HG02973 (cell line): ENCODE results near the gene CORO1C.
"Not testable (repeated sequence)": the region's sequence is repeated elsewhere in the genome, so short reads cannot be mapped to it uniquely, and the experiment has no call there.

Experiments used
- ATAC-seq: cut with Tn5 transposase; IDR thresholded peaks from one replicate; pipeline ENCODE4 v1.9.1; 2021; ENCODE audit warnings: moderate library complexity; ENCODE audit not compliant: unreplicated experiment

Gene CORO1C

GRCh38 chr12:108638141-108638827, 93.0 kb downstream of the CORO1C start:
- ATAC-seq = no peak

- no peak for ATAC-seq
These were observed 93.9 kb downstream of the CORO1C start for GRCh38 chr12:108637222-108637971.

GRCh38 chr12:108635997-108636808, 95.1 kb downstream of the CORO1C start:
- ATAC-seq = peak; percentile 1

GRCh38 chr12:108635201-108635996, 95.9 kb downstream of the CORO1C start:
- peak; percentile 44 for ATAC-seq

GRCh38 chr12:108634341-108634751, 97.0 kb downstream of the CORO1C start:
- no peak for ATAC-seq

GRCh38 chr12:108633534-108634248, 97.6 kb downstream of the CORO1C start, which contains the start of gene SELPLG:
TSS of gene SELPLG (minus strand) at chr12:108633894. CDS start at chr12:108624307, 9,587 bp downstream.
- ATAC-seq = peak; percentile 40

- ATAC-seq = no peak
These were observed 98.2 kb downstream of the CORO1C start for GRCh38 chr12:108633081-108633533.

- not testable (repeated sequence) for ATAC-seq
These were observed 100.1 kb downstream of the CORO1C start for GRCh38 chr12:108631261-108631660.

GRCh38 chr12:108630481-108631207, 100.7 kb downstream of the CORO1C start:
- no peak for ATAC-seq

- no peak for ATAC-seq
These were observed 101.4 kb downstream of the CORO1C start for GRCh38 chr12:108629824-108630476.

- no peak for ATAC-seq
These were observed 102.2 kb downstream of the CORO1C start for GRCh38 chr12:108629151-108629550.

GRCh38 chr12:108627134-108627920, 104.0 kb downstream of the CORO1C start:
- ATAC-seq = no peak

GRCh38 chr12:108625228-108625627, 106.1 kb downstream of the CORO1C start:
- ATAC-seq = no peak

- ATAC-seq = no peak
These were observed 107.7 kb downstream of the CORO1C start for GRCh38 chr12:108623577-108623976.

- ATAC-seq = no peak
These were observed 108.3 kb downstream of the CORO1C start for GRCh38 chr12:108622921-108623514.

GRCh38 chr12:108622421-108622820, 108.9 kb downstream of the CORO1C start:
- ATAC-seq = no peak

GRCh38 chr12:108621161-108621560, 110.2 kb downstream of the CORO1C start:
- ATAC-seq = no peak
